GM18517 (cell line): Measurements from ENCODE around the gene BCL2L1.
A peak's percentile ranks its signal among the peaks of the same experiment; 100 is the strongest.

ENCODE experiments used
- ATAC-seq: cut with Tn5 transposase; IDR thresholded peaks from one replicate; pipeline ENCODE4 v1.9.1; 2021; ENCODE audit warnings: mild to moderate bottlenecking, moderate library complexity; ENCODE audit not compliant: unreplicated experiment

Gene BCL2L1

GRCh38 chr20:31694842-31695593 lies 27.6 kb downstream of the BCL2L1 start:
- ATAC-seq, result no peak

- no peak for ATAC-seq
Observed at GRCh38 chr20:31693987-31694661, 28.5 kb downstream of the BCL2L1 start.

GRCh38 chr20:31693402-31693801 lies 29.3 kb downstream of the BCL2L1 start:
- no peak for ATAC-seq

GRCh38 chr20:31691646-31692275 lies 30.9 kb downstream of the BCL2L1 start:
- peak; percentile 57 for ATAC-seq

- ATAC-seq, result no peak
Observed at GRCh38 chr20:31690124-31690666, 32.5 kb downstream of the BCL2L1 start.

GRCh38 chr20:31689141-31689540 lies 33.5 kb downstream of the BCL2L1 start:
- ATAC-seq, result no peak

- no peak for ATAC-seq
Observed at GRCh38 chr20:31687777-31688176, 34.9 kb downstream of the BCL2L1 start.

GRCh38 chr20:31685853-31686643 lies 36.6 kb downstream of the BCL2L1 start:
- no peak for ATAC-seq

GRCh38 chr20:31684153-31685015 lies 38.3 kb downstream of the BCL2L1 start:
- peak; percentile 32 for ATAC-seq

- no peak for ATAC-seq
Observed at GRCh38 chr20:31682927-31683326, 39.7 kb downstream of the BCL2L1 start.

- no peak for ATAC-seq
Observed at GRCh38 chr20:31682352-31682751, 40.3 kb downstream of the BCL2L1 start.

GRCh38 chr20:31681769-31682168 lies 40.9 kb downstream of the BCL2L1 start:
- ATAC-seq, result no peak

- ATAC-seq, result no peak
Observed at GRCh38 chr20:31681128-31681727, 41.4 kb downstream of the BCL2L1 start.

GRCh38 chr20:31680286-31681127 lies 42.2 kb downstream of the BCL2L1 start:
- ATAC-seq, result no peak

GRCh38 chr20:31679357-31680285 lies 43.0 kb downstream of the BCL2L1 start:
- no peak for ATAC-seq

- ATAC-seq, result no peak
Observed at GRCh38 chr20:31678389-31679356, 44.0 kb downstream of the BCL2L1 start.
